Transverse colon (tissue), 4 donors: ENCODE measurements around the gene NOS3. TPM values are rescaled to one million over a fixed set of nuclear protein-coding genes. Genes with fewer than 3 reads are reported as not detected.
A peak's percentile ranks its signal among the peaks of the same experiment; 100 is the strongest.

Source experiments
- DNase-seq: peaks from one replicate; pipeline ENCODE4 v3.0.0-alpha.2; 2019
- H3K27ac ChIP-seq, 4 donors: fragments of 200-600 bp; sonication (generic); 2 replicates each; pipeline ENCODE4 v1.5.1; 2016 to 2018; ENCODE audit warnings: inconsistent platforms in 4 of 4
- H3K27me3 ChIP-seq: fragments of 200-600 bp; sonication (generic); 2 replicates; pipeline ENCODE4 v1.5.1; 2017; ENCODE audit warnings: inconsistent platforms
- H3K36me3 ChIP-seq, 4 donors: fragments of 200-600 bp; sonication (generic); 2 replicates each; pipeline ENCODE4 v1.5.1; 2017 to 2019; ENCODE audit warnings: inconsistent platforms in 4 of 4
- H3K4me1 ChIP-seq, 4 donors: fragments of 200-600 bp; sonication (generic); 2 replicates each; pipeline ENCODE4 v1.5.1; 2017 to 2020; ENCODE audit warnings: inconsistent platforms in 4 of 4
- H3K4me3 ChIP-seq, 4 donors: fragments of 200-600 bp; sonication (generic); 1 replicate in 1 of 4; 2 replicates in 3 of 4; pipeline versions ENCODE4 v1.5.1 to v1.6.1; 2017 to 2019; ENCODE audit warnings: inconsistent platforms in 4 of 4
- H3K9me3 ChIP-seq, 2 donors: fragments of 200-600 bp; sonication (generic); 2 replicates each; pipeline ENCODE4 v1.5.1; 2017 to 2019; ENCODE audit warnings: inconsistent platforms in 2 of 2
- CTCF ChIP-seq, 5 experiments: fragments of 200-600 bp in 3 of 5; fragments of 450-650 bp in 2 of 5; sonication (generic) in 3 of 5; IDR thresholded peaks; 1 replicate in 2 of 5; 2 replicates in 3 of 5; pipeline ENCODE4 v1.5.1; 2016 to 2017; ENCODE audit warnings: antibody characterized with exemption in 5 of 5, inconsistent platforms in 3 of 5, mild to moderate bottlenecking in 2 of 5, moderate library complexity in 1 of 5
- EP300 ChIP-seq: sonication (generic); formaldehyde crosslinking; IDR thresholded peaks from one replicate; pipeline ENCODE4 v1.6.1; 2017; ENCODE audit warnings: antibody characterized with exemption, low read depth
- POLR2A ChIP-seq: fragments of 450-650 bp; IDR thresholded peaks from one replicate; pipeline ENCODE4 v1.6.1; 2016; ENCODE audit warnings: antibody characterized with exemption, mild to moderate bottlenecking, moderate library complexity
- POLR2AphosphoS5 ChIP-seq, 3 donors: sonication (generic); formaldehyde crosslinking; IDR thresholded peaks; one replicate each; pipeline ENCODE4 v1.6.1; 2016; ENCODE audit warnings: antibody characterized with exemption in 3 of 3
- WGBS, 2 donors: methylation state at CpG; one replicate each; pipeline ENCODE4 v1.1.5; 2018; ENCODE audit warnings: low coverage in 1 of 2; 5-methylcytosine and 5-hydroxymethylcytosine counted together
- in situ Hi-C, 4 donors: fragments of 200-750 bp; cut with MboI; loops; one replicate each; pipeline versions ENCODE4 v1.15.0 to v1.15.1; 2017; ENCODE audit warnings: low sequenced_read_pairs in 3 of 4, low pct_ligation_motif_present in 1 of 4, low pct_unique_long_range_greater_than_20kb in 1 of 4
- intact Hi-C: fragments of 100-400 bp; cut with DNase I; formaldehyde crosslinking; loops from one replicate; pipeline ENCODE4 v1.15.1; 2023; ENCODE audit warnings: low total_unique reads
- total RNA-seq, 4 donors: library from RNA; depleted of rRNA; stranded (reverse); fragments of >200 nt; gene quantifications; one replicate each; pipeline ENCODE4 v1.1.0, GENCODE V29; 2016

The NOS3 gene
- total RNA-seq, 4 donors from 2014 or later: 2.5 to 34.2 (median 7.0) TPM

- intact Hi-C loops (no loop called here), in situ Hi-C loops (no loop called here)
- no peak overlapping the region for H3K27ac ChIP-seq
- TF ChIP-seq POLR2AphosphoS5 (IDR thresholded peaks at IDR 0.05) (no peak), EP300 (no peak), CTCF (IDR thresholded peaks at IDR 0.05) (no peak)
- 2% methylated on average over 39 of the region's 82 CpGs; no CpG with 5 or more reads in 1 of the 2 donors for WGBS, 2 donors
- H3K9me3 ChIP-seq: no peaks in the 10 kb centered on the region
- H3K36me3 ChIP-seq: no peaks in the 10 kb centered on the region
- no peak for DNase-seq
- peak overlapping the region in 2 of 4 donors; percentile 23 to 43 for H3K4me3 ChIP-seq
- H3K4me1 ChIP-seq: peaks cover 17 to 23% (median 21%) of the 10 kb centered on the region in 4 donors
- peaks cover 44% of the 10 kb centered on the region for H3K27me3 ChIP-seq
Measured at GRCh38 chr7:151018421-151019129, 27.8 kb downstream of the NOS3 start.

GRCh38 chr7:151019130-151019447 is 28.3 kb downstream of the NOS3 start:
- 13 to 14% methylated on average over 2 to 6 of the region's 20 CpGs for WGBS, 2 donors
- Histone ChIP-seq H3K27me3 (peaks cover 44% of the 10 kb centered on the region), H3K27ac (no peak overlapping the region), H3K36me3 (no peaks in the 10 kb centered on the region), H3K4me3 (peak overlapping the region in 2 of 4 donors; percentile 23 to 43), H3K9me3 (no peaks in the 10 kb centered on the region), H3K4me1 (peaks cover 14 to 18% (median 17%) of the 10 kb centered on the region in 4 donors)
- in situ Hi-C loops: no loop called here
- no peak for TF ChIP-seq POLR2AphosphoS5 (IDR thresholded peaks at IDR 0.05)
- no peak for TF ChIP-seq CTCF (IDR thresholded peaks at IDR 0.05)
- no peak for TF ChIP-seq POLR2A
- TF ChIP-seq EP300: no peak
- DNase-seq: no peak
- intact Hi-C loops: no loop called here

- DNase-seq: no peak
- no peaks in the 10 kb centered on the region for H3K36me3 ChIP-seq
- intact Hi-C loops (no loop called here), in situ Hi-C loops (no loop called here)
- no peak overlapping the region for H3K4me3 ChIP-seq
- peaks cover 44% of the 10 kb centered on the region for H3K27me3 ChIP-seq
- no peak for TF ChIP-seq CTCF (IDR thresholded peaks at IDR 0.05)
- no peak overlapping the region for H3K27ac ChIP-seq
- 78% methylated on average over 7 of the region's 7 CpGs; no CpG with 5 or more reads in 1 of the 2 donors for WGBS, 2 donors
- peaks cover 11 to 17% (median 15%) of the 10 kb centered on the region in 4 donors for H3K4me1 ChIP-seq
- H3K9me3 ChIP-seq: no peaks in the 10 kb centered on the region
Measured at GRCh38 chr7:151020231-151020630, 29.4 kb downstream of the NOS3 start.

- Histone ChIP-seq H3K4me3 (no peak overlapping the region), H3K27me3 (peaks cover 34% of the 10 kb centered on the region), H3K27ac (no peak overlapping the region), H3K9me3 (no peaks in the 10 kb centered on the region), H3K36me3 (no peaks in the 10 kb centered on the region), H3K4me1 (peaks cover 7 to 18% (median 15%) of the 10 kb centered on the region in 4 donors)
- no peak for DNase-seq
- in situ Hi-C loops (no loop called here), intact Hi-C loops (no loop called here)
- TF ChIP-seq POLR2A (no peak), POLR2AphosphoS5 (IDR thresholded peaks at IDR 0.05) (no peak), CTCF (IDR thresholded peaks at IDR 0.05) (no peak), EP300 (no peak)
- WGBS, 2 donors: 82% methylated on average over 8 of the region's 10 CpGs; no CpG with 5 or more reads in 1 of the 2 donors
Measured at GRCh38 chr7:151023232-151023631, 32.4 kb downstream of the NOS3 start.
